Fibroblast of lung (primary cell): ENCODE data around the gene CIB4. TPM values are rescaled to one million over a fixed set of nuclear protein-coding genes. Genes with fewer than 3 reads are reported as not detected.

Source experiments
- DNase-seq, 2 donors: peaks; one replicate each; pipeline versions ENCODE4 v3.0.0 to v3.0.0-alpha.2; 2010; ENCODE audit warnings: low read depth in 2 of 2
- H2AFZ ChIP-seq: 2 replicates; pipeline ENCODE4 v1.5.1; 2012; ENCODE audit warnings: low read length, control low read depth, inconsistent platforms
- H3K27ac ChIP-seq: 2 replicates; pipeline ENCODE4 v1.5.1; 2011; ENCODE audit warnings: low read length, control low read depth; ENCODE audit not compliant: insufficient read depth
- H3K27me3 ChIP-seq: 2 replicates; pipeline ENCODE4 v1.5.1; 2011; ENCODE audit warnings: mild to moderate bottlenecking, low read length; ENCODE audit not compliant: control insufficient read depth, insufficient read depth
- H3K36me3 ChIP-seq: 2 replicates; pipeline ENCODE4 v1.5.1; 2011; ENCODE audit warnings: low read length; ENCODE audit not compliant: control insufficient read depth, insufficient read depth
- H3K4me1 ChIP-seq: 2 replicates; pipeline ENCODE4 v1.5.1; 2011; ENCODE audit warnings: low read length; ENCODE audit not compliant: control insufficient read depth, insufficient read depth; ENCODE audit errors: extremely low read depth
- H3K4me2 ChIP-seq: 2 replicates; pipeline ENCODE4 v1.5.1; 2011; ENCODE audit warnings: low read length, control low read depth; ENCODE audit not compliant: insufficient read depth; ENCODE audit errors: extremely low read depth
- H3K4me3 ChIP-seq, 4 experiments: fragments of 200-600 bp in 1 of 4; sonication (generic) in 1 of 4; replicated peaks in 1 of 4; 2 replicates each; pipeline ENCODE4 v1.5.1; 2011 to 2016; ENCODE audit warnings: low read length in 4 of 4, low read depth in 3 of 4, mild to moderate bottlenecking in 3 of 4, control low read depth in 2 of 4, inconsistent platforms in 1 of 4, mixed read lengths in 1 of 4; ENCODE audit not compliant: insufficient read depth in 1 of 4; ENCODE audit errors: control extremely low read depth in 1 of 4
- H3K79me2 ChIP-seq: 2 replicates; pipeline ENCODE4 v1.5.1; 2012; ENCODE audit warnings: mild to moderate bottlenecking, low read length, inconsistent platforms; ENCODE audit not compliant: control insufficient read depth, insufficient read depth
- H3K9ac ChIP-seq: 2 replicates; pipeline ENCODE4 v1.5.1; 2011; ENCODE audit warnings: mild to moderate bottlenecking, low read length, control low read depth; ENCODE audit not compliant: insufficient read depth
- H3K9me3 ChIP-seq: 2 replicates; pipeline ENCODE4 v1.5.1; 2012; ENCODE audit warnings: low read depth, low read length; ENCODE audit not compliant: control insufficient read depth, insufficient read depth
- H4K20me1 ChIP-seq: 2 replicates; pipeline ENCODE4 v1.5.1; 2011; ENCODE audit warnings: low read length; ENCODE audit not compliant: control insufficient read depth, insufficient read depth; ENCODE audit errors: extremely low read depth
- CTCF ChIP-seq, 2 donors: IDR thresholded peaks in 1 of 2; conservative IDR thresholded peaks in 1 of 2; 1 replicate in 1 of 2; 2 replicates in 1 of 2; pipeline ENCODE4 v1.5.1; 2011 to 2012; ENCODE audit warnings: low read length in 2 of 2, control low read depth in 1 of 2, inconsistent platforms in 1 of 2, low read depth in 1 of 2, mild to moderate bottlenecking in 1 of 2
- EZH2 ChIP-seq: IDR thresholded peaks from 2 replicates; pipeline ENCODE4 v1.5.1; 2012; ENCODE audit warnings: low read length, control low read depth, mild to moderate bottlenecking; ENCODE audit errors: missing control alignments
- polyA plus RNA-seq, 2 donors: library from polyadenylated mRNA; depleted of rRNA in 1 of 2; stranded (reverse) in 1 of 2; unstranded in 1 of 2; fragments of >200 nt; gene quantifications; 2 replicates each; pipeline ENCODE4 v1.2.1, GENCODE V29; 2011 to 2012; ENCODE audit warnings: missing spikeins in 1 of 2
- total RNA-seq: library from RNA; depleted of rRNA; stranded (reverse); fragments of >200 nt; gene quantifications from 2 replicates; pipeline ENCODE4 v1.2.1, GENCODE V29; 2014

The CIB4 gene
- total and polyA plus RNA-seq, 2 donors (not counting 1 experiment from before 2014, with no cell fraction given) = not detected

GRCh38 chr2:26585966-26586365 lies 55.2 kb downstream of the CIB4 start:
- Histone ChIP-seq H3K9ac (no peak overlapping the region), H3K27me3 (peaks cover 25% of the 10 kb centered on the region)

GRCh38 chr2:26585100-26585499 lies 56.1 kb downstream of the CIB4 start:
- H3K4me1 ChIP-seq = no peaks in the 10 kb centered on the region
- no peak overlapping the region for H3K9ac ChIP-seq
- no peak overlapping the region for H3K27ac ChIP-seq
- H3K9me3 ChIP-seq = no peaks in the 10 kb centered on the region
- no peak overlapping the region for H3K4me2 ChIP-seq
- peaks cover 18% of the 10 kb centered on the region for H3K27me3 ChIP-seq
- H3K4me3 ChIP-seq = no peak overlapping the region
- H4K20me1 ChIP-seq = no peaks in the 10 kb centered on the region
- TF ChIP-seq EZH2 = no peak
- TF ChIP-seq CTCF (conservative IDR thresholded peaks at IDR 0.05 in 1 of 2, IDR thresholded peaks at IDR 0.05 in 1 of 2; ENCODE audit: low read depth in 1 of 2, low read length in 2 of 2) = no peak
- no peak for DNase-seq
- no peaks in the 10 kb centered on the region for H3K36me3 ChIP-seq
- H3K79me2 ChIP-seq = no peaks in the 10 kb centered on the region
- H2AFZ ChIP-seq = no peak overlapping the region

More at GRCh38 chr2:26585966-26586365, 55.2 kb downstream of the CIB4 start:
- Histone ChIP-seq H3K9me3 (no peaks in the 10 kb centered on the region), H3K4me1 (no peaks in the 10 kb centered on the region), H2AFZ (no peak overlapping the region), H3K4me2 (no peak overlapping the region), H3K27ac (no peak overlapping the region), H3K4me3 (no peak overlapping the region), H3K79me2 (no peaks in the 10 kb centered on the region), H3K36me3 (no peaks in the 10 kb centered on the region), H4K20me1 (no peaks in the 10 kb centered on the region)
- no peak for TF ChIP-seq EZH2
- DNase-seq = no peak

GRCh38 chr2:26584656-26585055 lies 56.5 kb downstream of the CIB4 start:
- H3K27ac ChIP-seq = no peak overlapping the region
- no peak overlapping the region for H3K4me3 ChIP-seq
- H3K9ac ChIP-seq = no peak overlapping the region
- H3K4me1 ChIP-seq = no peaks in the 10 kb centered on the region
- no peak overlapping the region for H2AFZ ChIP-seq
- no peaks in the 10 kb centered on the region for H3K9me3 ChIP-seq
- H3K27me3 ChIP-seq = peaks cover 14% of the 10 kb centered on the region
- DNase-seq = no peak
- no peaks in the 10 kb centered on the region for H3K36me3 ChIP-seq
- H3K4me2 ChIP-seq = no peak overlapping the region
- H4K20me1 ChIP-seq = no peaks in the 10 kb centered on the region
- H3K79me2 ChIP-seq = no peaks in the 10 kb centered on the region
- TF ChIP-seq EZH2 (no peak), CTCF (conservative IDR thresholded peaks at IDR 0.05 in 1 of 2, IDR thresholded peaks at IDR 0.05 in 1 of 2; ENCODE audit: low read depth in 1 of 2, low read length in 2 of 2) (no peak)
